NT2/D1 (cell line): ENCODE data around the gene SKP1.

Experiments used
- SUZ12 ChIP-seq: IDR thresholded peaks from 2 replicates; pipeline ENCODE4 v1.6.1; 2011; ENCODE audit not compliant: insufficient read length, insufficient read depth; ENCODE audit errors: extremely low read depth
- YY1 ChIP-seq: IDR thresholded peaks from 2 replicates; pipeline ENCODE4 v1.6.1; 2011; ENCODE audit not compliant: insufficient read length, insufficient read depth

DNA sequence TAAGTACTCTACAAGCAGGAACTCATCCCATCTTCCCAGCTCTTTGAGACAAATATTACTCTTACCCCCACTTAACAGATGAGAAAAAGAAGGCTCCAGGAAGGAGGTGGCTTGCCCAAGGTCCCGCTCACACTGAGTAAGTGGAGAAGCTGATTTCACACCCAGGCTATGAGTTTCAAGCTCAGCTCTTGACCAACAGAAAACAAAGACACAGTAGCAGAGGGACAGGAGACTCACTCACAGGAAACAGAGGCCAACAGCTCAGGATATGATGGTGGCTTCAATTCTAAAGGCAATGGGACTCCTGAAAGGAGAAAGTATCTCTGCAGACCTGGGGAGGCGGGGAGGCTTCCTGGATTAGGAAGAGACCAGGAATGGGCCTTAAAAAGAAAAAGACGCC is 69.0 kb downstream of the SKP1 start:
- TF ChIP-seq YY1 (no peak), SUZ12 (no peak)
